ENCODE results near the gene ISCA2.

GRCh38 chr14:74474376-74474775, 19.2 kb upstream of the ISCA2 start:
- TF ChIP-seq ATF7 (IDR thresholded peaks at IDR 0.05) (no peak), TARDBP (IDR thresholded peaks at IDR 0.05) (no peak), ZBTB33 (CRISPR knock-in tag; IDR thresholded peaks at IDR 0.05) (no peak), FOXK1 (CRISPR knock-in tag; IDR thresholded peaks at IDR 0.05; ENCODE audit: borderline replicate concordance) (no peak), RBM25 (IDR thresholded peaks at IDR 0.05; ENCODE audit: low read depth, low read length, severe bottlenecking) (no peak), CTCF (IDR thresholded peaks at IDR 0.05 in 2 of 3, conservative IDR thresholded peaks at IDR 0.05 in 1 of 3; ENCODE audit: insufficient read depth in 2 of 3, low read depth in 1 of 3, low read length in 3 of 3) (no peak), SRSF3 (IDR thresholded peaks at IDR 0.05; ENCODE audit: insufficient read depth, low read length) (no peak), NR3C1 (CRISPR knock-in tag; IDR thresholded peaks at IDR 0.05) (no peak), GATA2 (CRISPR knock-in tag; IDR thresholded peaks at IDR 0.05) (no peak), CBFA2T2 (conservative IDR thresholded peaks at IDR 0.05) (no peak)

Measured in K562 (cell line).